Lung (tissue), 12 donors: ENCODE data around the gene EEF1B2. TPM values are rescaled to one million over a fixed set of nuclear protein-coding genes. Genes with fewer than 3 reads are reported as not detected.

Source experiments
- ATAC-seq: fragments of 200-7000 bp; cut with Tn5 transposase; one replicate; pipeline ENCODE4 v1.9.1; 2020; ENCODE audit warnings: moderate number of reproducible peaks; ENCODE audit not compliant: insufficient read depth, low FRiP score
- DNase-seq, 3 donors: peaks; one replicate each; pipeline ENCODE4 v3.0.0-alpha.2; 2013 to 2017
- H3K27ac ChIP-seq, 2 donors: one replicate each; pipeline ENCODE4 v1.5.1; 2013; ENCODE audit warnings: mild to moderate bottlenecking in 2 of 2, moderate library complexity in 2 of 2, control low read depth in 1 of 2, inconsistent platforms in 1 of 2, low read depth in 1 of 2, low read length in 1 of 2
- H3K27me3 ChIP-seq, 3 donors: one replicate each; pipeline ENCODE4 v1.5.1; 2013; ENCODE audit warnings: low read length in 2 of 3; ENCODE audit not compliant: control insufficient read depth in 3 of 3, insufficient read depth in 3 of 3
- H3K36me3 ChIP-seq, 4 donors: one replicate each; pipeline ENCODE4 v1.5.1; 2013; ENCODE audit warnings: low read length in 4 of 4, mild to moderate bottlenecking in 1 of 4, moderate library complexity in 1 of 4; ENCODE audit not compliant: control insufficient read depth in 4 of 4, insufficient read depth in 4 of 4
- H3K4me1 ChIP-seq, 5 donors: one replicate each; pipeline ENCODE4 v1.5.1; 2013; ENCODE audit warnings: low read length in 5 of 5, mild to moderate bottlenecking in 2 of 5, moderate library complexity in 1 of 5; ENCODE audit not compliant: control insufficient read depth in 5 of 5, insufficient read depth in 5 of 5
- H3K4me3 ChIP-seq: one replicate; pipeline ENCODE4 v1.5.1; 2013; ENCODE audit warnings: mild to moderate bottlenecking, control low read depth, moderate library complexity
- H3K9ac ChIP-seq, 2 donors: one replicate each; pipeline ENCODE4 v1.5.1; 2013; ENCODE audit warnings: low read length in 2 of 2, control low read depth in 1 of 2; ENCODE audit not compliant: insufficient read depth in 1 of 2
- H3K9me3 ChIP-seq, 4 donors: one replicate each; pipeline ENCODE4 v1.5.1; 2013; ENCODE audit warnings: low read length in 3 of 4, mild to moderate bottlenecking in 1 of 4, moderate library complexity in 1 of 4; ENCODE audit not compliant: control insufficient read depth in 4 of 4, insufficient read depth in 3 of 4
- WGBS, 2 donors: extraction: QIAGEN DNeasy Blood & Tissue Kit; methylation state at CpG; one replicate each; pipeline ENCODE4 v1.1.7; 2013; 5-methylcytosine and 5-hydroxymethylcytosine counted together
- polyA plus RNA-seq, 2 donors: library from polyadenylated mRNA; stranded (reverse); fragments of 200-250 nt; gene quantifications; one replicate each; pipeline ENCODE4 v1.2.1, GENCODE V29; 2013
- total RNA-seq, 2 donors: library from RNA; depleted of rRNA in 1 of 2; stranded (reverse); fragments of >200 nt in 1 of 2; gene quantifications; one replicate each; pipeline ENCODE4 v1.2.1, GENCODE V29; 2014 to 2021
- TF ChIP-seq, protein P1 (sequence below): IDR thresholded peaks from 2 replicates; pipeline ENCODE4 v1.5.1; 2012; ENCODE audit warnings: mild to moderate bottlenecking; ENCODE audit errors: control extremely low read depth, extremely low read depth
- donor health status: control.
- donor health status: control.
- donor health status: Bipolar disorder and iron deficiency.
- donor health status: healthy.
- donor health status: DM: yes; HTN: yes; CAD: no.

Gene EEF1B2
- total and polyA plus RNA-seq, 4 donors: 217 to 737 (median 524) TPM

DNA sequence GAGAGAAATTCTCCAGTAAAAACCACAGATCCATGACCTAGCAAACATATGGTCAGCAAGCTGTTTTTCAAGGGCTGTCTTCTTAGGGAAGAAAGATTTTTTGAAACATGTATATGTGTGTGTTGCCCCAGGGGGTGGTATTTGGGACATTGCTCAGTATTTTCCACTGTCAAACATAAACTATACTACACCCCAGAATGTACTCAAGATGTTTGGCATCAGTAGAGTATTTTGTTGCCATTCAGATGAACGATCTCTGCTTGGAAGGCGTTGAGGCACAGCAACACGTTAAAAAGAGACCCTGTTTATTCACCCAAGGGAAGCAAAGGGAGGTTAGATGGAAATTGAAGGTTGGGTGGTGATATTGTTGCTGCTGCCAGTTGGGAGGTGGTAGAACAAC lies 30.0 kb downstream of the EEF1B2 start:
- peaks cover 0 to 4% (median 0%) of the 10 kb centered on the region in 3 donors for H3K27me3 ChIP-seq
- H3K4me1 ChIP-seq: no peaks in the 10 kb centered on the region
- ATAC-seq: no peak
- H3K4me3 ChIP-seq: no peak overlapping the region
- no peak overlapping the region for H3K9ac ChIP-seq
- DNase-seq: no peak
- WGBS, 2 donors: 75 to 78% methylated on average over 3 of the region's 3 CpGs
- H3K9me3 ChIP-seq: no peaks in the 10 kb centered on the region
- no peak overlapping the region for H3K27ac ChIP-seq
- TF ChIP-seq, protein P1, sequence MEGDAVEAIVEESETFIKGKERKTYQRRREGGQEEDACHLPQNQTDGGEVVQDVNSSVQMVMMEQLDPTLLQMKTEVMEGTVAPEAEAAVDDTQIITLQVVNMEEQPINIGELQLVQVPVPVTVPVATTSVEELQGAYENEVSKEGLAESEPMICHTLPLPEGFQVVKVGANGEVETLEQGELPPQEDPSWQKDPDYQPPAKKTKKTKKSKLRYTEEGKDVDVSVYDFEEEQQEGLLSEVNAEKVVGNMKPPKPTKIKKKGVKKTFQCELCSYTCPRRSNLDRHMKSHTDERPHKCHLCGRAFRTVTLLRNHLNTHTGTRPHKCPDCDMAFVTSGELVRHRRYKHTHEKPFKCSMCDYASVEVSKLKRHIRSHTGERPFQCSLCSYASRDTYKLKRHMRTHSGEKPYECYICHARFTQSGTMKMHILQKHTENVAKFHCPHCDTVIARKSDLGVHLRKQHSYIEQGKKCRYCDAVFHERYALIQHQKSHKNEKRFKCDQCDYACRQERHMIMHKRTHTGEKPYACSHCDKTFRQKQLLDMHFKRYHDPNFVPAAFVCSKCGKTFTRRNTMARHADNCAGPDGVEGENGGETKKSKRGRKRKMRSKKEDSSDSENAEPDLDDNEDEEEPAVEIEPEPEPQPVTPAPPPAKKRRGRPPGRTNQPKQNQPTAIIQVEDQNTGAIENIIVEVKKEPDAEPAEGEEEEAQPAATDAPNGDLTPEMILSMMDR: no peak
- no peaks in the 10 kb centered on the region for H3K36me3 ChIP-seq

DNA sequence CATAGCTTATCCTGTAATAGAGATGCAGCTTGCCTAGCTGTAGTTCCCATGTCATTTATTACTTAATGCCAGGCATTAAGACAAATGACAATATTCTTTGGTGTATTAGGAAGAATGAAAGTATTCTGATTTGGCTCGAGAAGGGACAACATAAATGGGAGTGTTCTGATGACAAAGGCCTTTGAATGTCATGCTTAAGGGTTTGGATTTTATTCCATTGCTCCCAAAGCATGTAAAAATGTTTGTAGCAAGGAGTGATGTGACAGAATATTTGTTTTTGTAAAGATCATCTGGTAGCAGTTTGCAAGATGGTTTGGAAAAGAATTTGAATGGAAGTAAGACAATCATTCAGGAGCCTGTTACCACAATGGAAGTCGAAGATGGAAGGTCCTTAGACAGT lies 30.4 kb downstream of the EEF1B2 start:
- H3K9ac ChIP-seq: no peak overlapping the region
- DNase-seq (no peak), ATAC-seq (no peak)
- no peak overlapping the region for H3K4me3 ChIP-seq
- 79 to 83% methylated on average over 2 of the region's 2 CpGs for whole genome bisulfite sequencing, 2 donors
- no peak overlapping the region for H3K27ac ChIP-seq
- no peaks in the 10 kb centered on the region for H3K36me3 ChIP-seq
- H3K27me3 ChIP-seq: peaks cover 0 to 4% (median 0%) of the 10 kb centered on the region in 3 donors
- TF ChIP-seq, protein P1: no peak
- no peaks in the 10 kb centered on the region for H3K4me1 ChIP-seq
- no peaks in the 10 kb centered on the region for H3K9me3 ChIP-seq

DNA sequence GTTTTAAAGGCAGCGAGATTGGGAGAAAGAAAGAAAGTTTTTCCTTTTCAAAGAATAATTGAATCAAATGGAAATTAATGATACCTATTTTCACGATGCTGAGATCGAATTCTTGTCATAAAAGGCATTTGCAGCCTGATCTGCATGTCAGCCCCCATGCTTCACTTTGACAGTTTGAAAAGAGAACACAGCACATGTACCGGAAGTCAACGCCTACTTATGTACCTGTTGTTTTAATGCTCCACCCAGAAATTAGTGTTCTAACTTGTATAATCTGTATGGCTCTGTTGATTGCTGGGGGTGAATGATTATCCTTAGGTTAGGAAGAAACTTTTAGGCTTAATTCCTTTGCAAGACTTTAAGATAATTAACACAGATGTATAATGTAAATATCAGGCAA lies 31.0 kb downstream of the EEF1B2 start:
- 92 to 95% methylated on average over 5 of the region's 5 CpGs for WGBS, 2 donors
- Histone ChIP-seq H3K4me3 (no peak overlapping the region), H3K4me1 (no peaks in the 10 kb centered on the region), H3K9me3 (no peaks in the 10 kb centered on the region), H3K36me3 (no peaks in the 10 kb centered on the region), H3K9ac (no peak overlapping the region), H3K27me3 (peaks cover 0 to 4% (median 0%) of the 10 kb centered on the region in 3 donors), H3K27ac (no peak overlapping the region)
- TF ChIP-seq, protein P1: no peak
- ATAC-seq: no peak
- no peak for DNase-seq

DNA sequence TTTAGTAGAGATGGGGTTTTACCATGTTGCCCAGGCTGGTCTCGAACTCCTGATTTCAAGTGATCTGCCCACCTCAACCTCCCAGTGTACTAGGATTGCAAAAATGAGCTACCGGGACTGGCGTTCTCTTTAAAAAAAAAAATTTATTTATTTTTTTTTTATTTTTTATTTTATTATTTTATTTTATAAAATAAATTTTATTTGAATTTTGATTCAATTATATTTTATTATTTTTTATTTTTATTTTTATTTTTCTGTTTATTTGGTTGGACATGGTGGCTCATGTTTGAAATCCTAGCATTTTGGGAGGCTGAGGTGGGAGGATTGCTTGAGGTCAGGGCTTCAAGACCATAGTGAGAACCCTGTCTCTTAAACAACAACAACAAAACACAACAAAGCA lies 32.5 kb downstream of the EEF1B2 start:
- H3K9me3 ChIP-seq: no peaks in the 10 kb centered on the region
- H3K27ac ChIP-seq: no peak overlapping the region
- no peak overlapping the region for H3K9ac ChIP-seq
- no peaks in the 10 kb centered on the region for H3K4me1 ChIP-seq
- DNase-seq (no peak), ATAC-seq (no peak)
- TF ChIP-seq, protein P1: no peak
- WGBS, 2 donors: 93 to 94% methylated on average over 3 of the region's 3 CpGs
- H3K36me3 ChIP-seq: no peaks in the 10 kb centered on the region
- H3K27me3 ChIP-seq: peaks cover 0 to 4% (median 0%) of the 10 kb centered on the region in 3 donors
- no peak overlapping the region for H3K4me3 ChIP-seq
